Coronary artery (tissue), 2 donors: ENCODE measurements around the gene EGLN2.
"Not testable (repeated sequence)": the region's sequence is repeated elsewhere in the genome, so short reads cannot be mapped to it uniquely, and the experiment has no call there.

Source experiments
- DNase-seq: peaks from one replicate; pipeline ENCODE4 v3.0.0-alpha.2; 2017; ENCODE audit warnings: low spot score
- H3K27ac ChIP-seq, 2 donors: fragments of 200-600 bp; sonication (generic); one replicate each; pipeline ENCODE4 v1.5.1; 2016 to 2019
- H3K4me3 ChIP-seq: fragments of 200-600 bp; sonication (generic); 2 replicates; pipeline ENCODE4 v1.5.1; 2016; ENCODE audit warnings: mild to moderate bottlenecking, moderate library complexity
- CTCF ChIP-seq: fragments of 200-600 bp; sonication (generic); IDR thresholded peaks from one replicate; pipeline ENCODE4 v1.5.1; 2019; ENCODE audit warnings: antibody characterized with exemption

The EGLN2 gene

GRCh38 chr19:40768869-40769268 lies 30.1 kb upstream of the EGLN2 start:
- no peak overlapping the region for H3K27ac ChIP-seq
- no peak for TF ChIP-seq CTCF
- no peak for DNase-seq

GRCh38 chr19:40771101-40771862 lies 27.7 kb upstream of the EGLN2 start:
- not testable (repeated sequence) for DNase-seq, H3K27ac ChIP-seq, H3K4me3 ChIP-seq

More at GRCh38 chr19:40768869-40769268, 30.1 kb upstream of the EGLN2 start:
- H3K4me3 ChIP-seq = no peak overlapping the region

- no peak for TF ChIP-seq CTCF
- H3K4me3 ChIP-seq = peak within 1 kb of the TSS; percentile 9
- no peak for DNase-seq
- peak within 1 kb of the TSS in 1 of 2 donors; percentile 35 for H3K27ac ChIP-seq
Observed at GRCh38 chr19:40774916-40775631, 23.9 kb upstream of the EGLN2 start, which contains the start of gene MIA. Gene MIA (plus strand): TSS chr19:40775521. CDS start chr19:40775543, 22 bp downstream.

- peak overlapping the region; percentile 9 for H3K4me3 ChIP-seq
- TF ChIP-seq CTCF = no peak
- no peak for DNase-seq
Observed at GRCh38 chr19:40775632-40776022, 23.4 kb upstream of the EGLN2 start.

GRCh38 chr19:40776364-40776763 lies 22.6 kb upstream of the EGLN2 start:
- TF ChIP-seq CTCF = no peak
- Histone ChIP-seq H3K4me3 (no peak overlapping the region), H3K27ac (no peak overlapping the region)
- no peak for DNase-seq

More at GRCh38 chr19:40775632-40776022, 23.4 kb upstream of the EGLN2 start:
- peak overlapping the region in 1 of 2 donors; percentile 35 for H3K27ac ChIP-seq

GRCh38 chr19:40776932-40777644 lies 21.9 kb upstream of the EGLN2 start:
- no peak for TF ChIP-seq CTCF
- Histone ChIP-seq H3K27ac (peak overlapping the region; percentile 81 to 100), H3K4me3 (peak overlapping the region; percentile 96)
- DNase-seq = peak; percentile 93

GRCh38 chr19:40777645-40777936 lies 21.4 kb upstream of the EGLN2 start:
- no peak for TF ChIP-seq CTCF
- no peak for DNase-seq
- Histone ChIP-seq H3K4me3 (peak overlapping the region; percentile 96), H3K27ac (peak overlapping the region; percentile 81 to 100)
